ENCODE data around the gene LYRM4. TPM values are rescaled to one million over a fixed set of nuclear protein-coding genes. Genes with fewer than 3 reads are reported as not detected.

LYRM4 gene
- total RNA-seq, 2 experiments from 2014 or later: 24.8 to 28.1 TPM

DNA sequence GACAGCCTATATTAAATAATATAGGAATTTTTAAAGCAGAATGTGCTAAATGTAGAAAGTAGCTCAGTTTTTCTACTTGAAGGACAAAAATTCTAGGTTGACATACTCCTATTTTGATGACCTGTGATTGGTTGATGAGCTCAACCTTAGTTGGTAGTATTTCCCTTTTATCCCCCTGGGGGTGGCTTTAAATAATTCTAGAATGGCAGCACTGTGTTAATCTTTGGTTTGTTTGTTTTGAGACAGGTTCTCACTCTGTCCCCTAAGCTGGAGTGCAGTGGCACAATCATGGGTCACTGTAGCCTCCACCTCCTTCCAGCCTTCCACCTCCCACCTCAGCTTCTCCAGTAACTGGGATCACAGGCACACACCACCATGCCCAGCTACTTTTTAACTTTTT lies 29.8 kb upstream of the LYRM4 start:
- no peaks in the 10 kb centered on the region for H3K27me3 Mint-ChIP-seq
- Histone ChIP-seq H3K9me3 (ENCODE audit: control insufficient read depth in 1 of 2, insufficient read depth in 1 of 2, low read length in 2 of 2) (no peaks in the 10 kb centered on the region), H3K4me1 (ENCODE audit: insufficient read depth, low read length) (peaks cover 11% of the 10 kb centered on the region), H3K36me3 (ENCODE audit: insufficient read depth, low read length) (no peaks in the 10 kb centered on the region), H3K4me3 (ENCODE audit: low read length) (no peak overlapping the region), H3K27ac (ENCODE audit: low read depth in 1 of 2, low read length in 2 of 2) (no peak overlapping the region), H3K27me3 (ENCODE audit: control insufficient read depth in 1 of 2, insufficient read depth in 2 of 2, low read length in 2 of 2) (no peaks in the 10 kb centered on the region)
- TF ChIP-seq, protein P1, sequence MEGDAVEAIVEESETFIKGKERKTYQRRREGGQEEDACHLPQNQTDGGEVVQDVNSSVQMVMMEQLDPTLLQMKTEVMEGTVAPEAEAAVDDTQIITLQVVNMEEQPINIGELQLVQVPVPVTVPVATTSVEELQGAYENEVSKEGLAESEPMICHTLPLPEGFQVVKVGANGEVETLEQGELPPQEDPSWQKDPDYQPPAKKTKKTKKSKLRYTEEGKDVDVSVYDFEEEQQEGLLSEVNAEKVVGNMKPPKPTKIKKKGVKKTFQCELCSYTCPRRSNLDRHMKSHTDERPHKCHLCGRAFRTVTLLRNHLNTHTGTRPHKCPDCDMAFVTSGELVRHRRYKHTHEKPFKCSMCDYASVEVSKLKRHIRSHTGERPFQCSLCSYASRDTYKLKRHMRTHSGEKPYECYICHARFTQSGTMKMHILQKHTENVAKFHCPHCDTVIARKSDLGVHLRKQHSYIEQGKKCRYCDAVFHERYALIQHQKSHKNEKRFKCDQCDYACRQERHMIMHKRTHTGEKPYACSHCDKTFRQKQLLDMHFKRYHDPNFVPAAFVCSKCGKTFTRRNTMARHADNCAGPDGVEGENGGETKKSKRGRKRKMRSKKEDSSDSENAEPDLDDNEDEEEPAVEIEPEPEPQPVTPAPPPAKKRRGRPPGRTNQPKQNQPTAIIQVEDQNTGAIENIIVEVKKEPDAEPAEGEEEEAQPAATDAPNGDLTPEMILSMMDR (IDR thresholded peaks at IDR 0.05): no peak
- H3K9me3 Mint-ChIP-seq: no peaks in the 10 kb centered on the region
- no peaks in the 10 kb centered on the region for H3K36me3 Mint-ChIP-seq (ENCODE audit: low read depth)
- H3K4me1 Mint-ChIP-seq (ENCODE audit: low read depth): peaks cover 60% of the 10 kb centered on the region
- ChIA-PET CTCF (no interaction called here), POLR2A (interaction anchor here (0.7 kb wide), 1 partner anchor 30 kb away, joined by 3 read pairs; the partner anchor contains the start of gene LYRM4)
- ATAC-seq (ENCODE audit: poor library complexity) (no peak), DNase-seq (no peak)
- H3K27ac Mint-ChIP-seq: no peak overlapping the region
- intact Hi-C loops (cut with DNase I, micrococcal nuclease): no loop called here
- no peak overlapping the region for H3K4me3 Mint-ChIP-seq

DNA sequence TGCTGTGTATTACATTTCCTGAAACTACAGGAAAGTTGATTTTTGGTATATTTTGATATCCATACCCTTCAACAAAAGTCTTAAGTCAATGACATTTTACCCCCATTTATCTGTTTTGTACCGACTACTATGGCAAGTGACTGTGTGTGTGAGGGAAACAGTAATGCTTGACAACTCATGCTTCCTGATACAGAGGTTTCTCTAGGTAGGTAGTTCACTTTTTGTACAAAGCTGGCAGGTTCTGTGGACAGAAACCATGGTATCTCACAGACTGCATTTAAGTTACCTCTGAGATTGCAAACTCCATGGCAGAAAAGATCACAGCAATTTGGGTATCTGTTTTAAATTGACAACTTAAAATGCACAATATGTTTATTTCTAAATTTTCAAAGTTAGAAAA lies 29.3 kb upstream of the LYRM4 start:
- TF ChIP-seq, protein P1 (IDR thresholded peaks at IDR 0.05): no peak
- H3K4me3 ChIP-seq (ENCODE audit: low read length): no peak overlapping the region
- Mint-ChIP-seq H3K27ac (no peak overlapping the region), H3K36me3 (ENCODE audit: low read depth) (no peaks in the 10 kb centered on the region), H3K9me3 (no peaks in the 10 kb centered on the region), H3K27me3 (no peaks in the 10 kb centered on the region), H3K4me3 (no peak overlapping the region), H3K4me1 (ENCODE audit: low read depth) (peaks cover 62% of the 10 kb centered on the region)
- H3K36me3 ChIP-seq (ENCODE audit: insufficient read depth, low read length): no peaks in the 10 kb centered on the region
- H3K4me1 ChIP-seq (ENCODE audit: insufficient read depth, low read length): peaks cover 11% of the 10 kb centered on the region
- DNase-seq: no peak
- H3K9me3 ChIP-seq (ENCODE audit: control insufficient read depth in 1 of 2, insufficient read depth in 1 of 2, low read length in 2 of 2): no peaks in the 10 kb centered on the region
- no peak overlapping the region for H3K27ac ChIP-seq (ENCODE audit: low read depth in 1 of 2, low read length in 2 of 2)
- no peaks in the 10 kb centered on the region for H3K27me3 ChIP-seq (ENCODE audit: control insufficient read depth in 1 of 2, insufficient read depth in 2 of 2, low read length in 2 of 2)
- CTCF ChIA-PET: no interaction called here
- no peak for ATAC-seq (ENCODE audit: poor library complexity)
- POLR2A ChIA-PET: interaction anchor here (0.7 kb wide), 1 partner anchor 29 kb away, joined by 3 read pairs; the partner anchor contains the start of gene LYRM4
- intact Hi-C loops (cut with DNase I, micrococcal nuclease): no loop called here

DNA sequence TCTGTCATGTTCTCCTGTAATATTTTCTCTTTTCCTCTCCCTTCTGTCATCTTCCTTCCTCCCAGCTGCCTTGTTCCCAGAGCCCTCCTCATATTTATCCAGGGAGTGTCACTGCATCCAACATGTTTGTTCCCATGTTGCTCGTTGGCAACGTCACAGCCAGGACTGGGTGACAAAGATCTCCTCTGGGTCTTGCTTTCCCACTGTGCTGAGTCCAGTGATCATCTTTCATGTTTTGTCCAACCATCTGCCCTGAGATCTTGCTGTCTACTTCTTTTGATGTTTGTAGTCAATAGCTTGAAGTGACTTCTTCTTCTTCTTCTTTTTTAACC lies 27.2 kb upstream of the LYRM4 start:
- Histone ChIP-seq H3K27me3 (ENCODE audit: control insufficient read depth in 1 of 2, insufficient read depth in 2 of 2, low read length in 2 of 2) (no peaks in the 10 kb centered on the region), H3K4me1 (ENCODE audit: insufficient read depth, low read length) (peaks cover 3% of the 10 kb centered on the region), H3K4me3 (ENCODE audit: low read length) (no peak overlapping the region), H3K27ac (ENCODE audit: low read depth in 1 of 2, low read length in 2 of 2) (no peak overlapping the region), H3K9me3 (ENCODE audit: control insufficient read depth in 1 of 2, insufficient read depth in 1 of 2, low read length in 2 of 2) (no peaks in the 10 kb centered on the region), H3K36me3 (ENCODE audit: insufficient read depth, low read length) (no peaks in the 10 kb centered on the region)
- TF ChIP-seq, protein P1 (IDR thresholded peaks at IDR 0.05): no peak
- no peak for ATAC-seq (ENCODE audit: poor library complexity)
- intact Hi-C loops (cut with DNase I, micrococcal nuclease): no loop called here
- H3K9me3 Mint-ChIP-seq: no peaks in the 10 kb centered on the region
- ChIA-PET POLR2A (no interaction called here), CTCF (interaction anchor here (2.1 kb wide), 1 partner anchor 16 kb away, joined by 5 read pairs; no protein-coding TSS in a partner anchor)
- H3K27me3 Mint-ChIP-seq: no peaks in the 10 kb centered on the region
- peaks cover 49% of the 10 kb centered on the region for H3K4me1 Mint-ChIP-seq (ENCODE audit: low read depth)
- H3K4me3 Mint-ChIP-seq: no peak overlapping the region
- H3K27ac Mint-ChIP-seq: no peak overlapping the region
- DNase-seq: no peak
- no peaks in the 10 kb centered on the region for H3K36me3 Mint-ChIP-seq (ENCODE audit: low read depth)

Data from CD4-positive, alpha-beta T cell (primary cell).